Activated CD4-positive, CD25-positive, alpha-beta regulatory T cell treated with anti-CD3 and anti-CD28 coated beads, Interleukin-2, amount 50 U/mL, for 24 hours (primary cell): Measurements from ENCODE around the gene TMPRSS6.

Source experiments
- ATAC-seq, 2 donors: fragments of 150-1000 bp; cut with Tn5 transposase; one replicate each; pipeline ENCODE4 v1.10.0; 2021; ENCODE audit warnings: mild to moderate bottlenecking in 1 of 2, moderate library complexity in 1 of 2

TMPRSS6 gene

GRCh38 chr22:37109242-37109917 is at the start of gene TMPRSS6:
TSS of gene TMPRSS6 (minus strand) at chr22:37109713. CDS start at chr22:37103417, 6,296 bp downstream.
- ATAC-seq = no peak

GRCh38 chr22:37158963-37159290 is 49.4 kb upstream of the TMPRSS6 start:
- no peak for ATAC-seq

- no peak for ATAC-seq
Observed at GRCh38 chr22:37157516-37158285, 48.2 kb upstream of the TMPRSS6 start.

- ATAC-seq = no peak
Observed at GRCh38 chr22:37156686-37157435, 47.3 kb upstream of the TMPRSS6 start.

- no peak for ATAC-seq
Observed at GRCh38 chr22:37155971-37156370, 46.5 kb upstream of the TMPRSS6 start.

GRCh38 chr22:37154925-37155712 is 45.6 kb upstream of the TMPRSS6 start:
- peak in 1 of 2 donors; percentile 16 for ATAC-seq

GRCh38 chr22:37153901-37154300 is 44.4 kb upstream of the TMPRSS6 start:
- ATAC-seq = no peak

- no peak for ATAC-seq
Observed at GRCh38 chr22:37151401-37151800, 41.9 kb upstream of the TMPRSS6 start.

GRCh38 chr22:37150701-37151100 is 41.2 kb upstream of the TMPRSS6 start:
- no peak for ATAC-seq

GRCh38 chr22:37148742-37149665 is 39.5 kb upstream of the TMPRSS6 start:
- ATAC-seq = no peak

GRCh38 chr22:37148031-37148651 is 38.6 kb upstream of the TMPRSS6 start:
- no peak for ATAC-seq

- ATAC-seq = peak; percentile 19 to 25
Observed at GRCh38 chr22:37147186-37147990, 37.9 kb upstream of the TMPRSS6 start.

GRCh38 chr22:37146507-37147180 is 37.1 kb upstream of the TMPRSS6 start:
- peak in 1 of 2 donors; percentile 6 for ATAC-seq

GRCh38 chr22:37146051-37146385 is 36.5 kb upstream of the TMPRSS6 start:
- ATAC-seq = no peak

GRCh38 chr22:37145180-37146050 is 35.9 kb upstream of the TMPRSS6 start:
- ATAC-seq = no peak

- ATAC-seq = no peak
Observed at GRCh38 chr22:37144180-37144554, 34.7 kb upstream of the TMPRSS6 start.

GRCh38 chr22:37141971-37142370 is 32.5 kb upstream of the TMPRSS6 start:
- no peak for ATAC-seq

GRCh38 chr22:37141476-37141875 is 32.0 kb upstream of the TMPRSS6 start:
- no peak for ATAC-seq
